GM18519 (cell line): ENCODE results near the gene NAT9.

Source experiments
- ATAC-seq: cut with Tn5 transposase; IDR thresholded peaks from one replicate; pipeline ENCODE4 v1.9.1; 2021; ENCODE audit warnings: mild to moderate bottlenecking, moderate library complexity; ENCODE audit not compliant: unreplicated experiment, low FRiP score

Gene NAT9, protein sequence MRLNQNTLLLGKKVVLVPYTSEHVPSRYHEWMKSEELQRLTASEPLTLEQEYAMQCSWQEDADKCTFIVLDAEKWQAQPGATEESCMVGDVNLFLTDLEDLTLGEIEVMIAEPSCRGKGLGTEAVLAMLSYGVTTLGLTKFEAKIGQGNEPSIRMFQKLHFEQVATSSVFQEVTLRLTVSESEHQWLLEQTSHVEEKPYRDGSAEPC

DNA sequence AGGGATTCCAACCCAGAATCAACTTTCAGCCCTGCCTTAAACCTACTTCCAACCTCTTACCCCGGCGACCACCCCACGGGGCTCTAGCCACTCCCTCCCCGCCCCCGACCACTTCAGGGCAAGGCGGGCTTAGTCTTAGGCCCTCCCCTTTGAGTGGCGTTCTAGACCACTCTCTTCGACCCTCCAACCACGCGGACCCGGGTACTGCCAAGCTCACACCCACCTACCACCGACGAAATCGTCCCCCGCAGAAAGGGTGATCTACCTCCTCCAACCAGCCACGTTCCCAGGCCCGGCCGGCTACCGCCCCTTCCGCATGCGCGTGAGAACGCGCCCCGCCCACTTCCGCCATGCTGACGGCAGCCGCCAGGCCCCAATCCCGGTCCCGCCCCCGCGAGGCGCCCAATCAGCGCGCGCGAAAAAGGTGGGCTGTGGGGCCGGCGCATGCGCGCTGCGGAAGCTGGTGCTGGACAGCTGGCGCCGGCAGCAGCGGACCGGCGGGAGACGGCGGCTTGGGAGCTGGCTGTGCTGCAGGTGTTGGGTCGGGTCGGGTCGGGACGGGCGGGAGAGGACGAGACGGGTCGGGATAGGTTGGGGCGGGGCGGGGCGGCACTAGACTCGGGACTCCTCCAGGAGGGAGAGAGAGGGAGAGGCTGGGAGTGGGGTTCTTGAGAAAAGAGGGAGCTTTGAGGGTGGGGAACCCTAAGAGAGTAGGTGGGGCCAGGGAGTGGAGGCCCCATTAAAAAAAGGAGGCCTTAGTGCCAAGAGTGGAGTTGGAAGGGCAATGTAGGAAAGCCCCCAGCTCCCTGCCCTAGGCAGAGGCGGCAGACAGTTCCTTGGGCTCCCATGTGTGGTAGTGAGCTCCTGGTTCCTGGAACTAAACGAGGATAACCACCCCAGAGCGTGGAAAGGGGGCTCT is at the start of gene NAT9:
TSS of gene NAT9 (minus strand) at position 302 of the 919 bp plus-strand sequence. CDS start 647 bp downstream, outside the sequence.
- ATAC-seq = peak; percentile 66

DNA sequence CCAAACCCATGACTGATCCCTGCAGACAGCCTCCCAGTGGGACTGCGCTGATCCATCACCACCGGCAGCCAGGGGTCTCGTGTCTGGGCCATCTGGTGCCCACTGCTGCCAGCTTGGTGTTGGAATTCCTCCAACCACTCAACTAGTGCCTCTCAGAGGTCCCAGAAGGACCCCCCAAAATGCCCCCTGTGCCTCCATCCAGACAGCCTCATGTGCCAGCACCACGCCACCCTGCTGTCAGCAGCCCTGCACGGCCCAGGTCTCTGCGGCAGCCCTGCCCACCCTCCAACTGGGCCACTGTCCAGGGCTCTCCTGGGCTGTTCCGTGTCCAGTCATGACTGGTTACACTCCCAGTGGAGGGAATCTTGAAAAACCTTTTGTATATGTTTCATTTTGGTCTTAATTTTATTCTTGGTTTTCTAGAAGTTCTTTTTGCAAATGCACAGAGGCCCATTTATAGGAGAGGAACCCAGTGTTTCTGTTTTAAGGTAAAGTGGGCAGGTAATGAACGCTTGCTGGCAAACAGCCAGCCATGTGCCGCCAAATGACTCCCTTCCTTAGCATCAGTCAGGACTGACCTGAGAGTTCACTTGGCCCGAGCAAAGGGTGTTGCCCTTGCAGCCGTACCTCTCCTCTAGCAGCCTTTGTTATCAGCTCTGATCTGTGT is 48.9 kb upstream of the NAT9 start:
- ATAC-seq = no peak

DNA sequence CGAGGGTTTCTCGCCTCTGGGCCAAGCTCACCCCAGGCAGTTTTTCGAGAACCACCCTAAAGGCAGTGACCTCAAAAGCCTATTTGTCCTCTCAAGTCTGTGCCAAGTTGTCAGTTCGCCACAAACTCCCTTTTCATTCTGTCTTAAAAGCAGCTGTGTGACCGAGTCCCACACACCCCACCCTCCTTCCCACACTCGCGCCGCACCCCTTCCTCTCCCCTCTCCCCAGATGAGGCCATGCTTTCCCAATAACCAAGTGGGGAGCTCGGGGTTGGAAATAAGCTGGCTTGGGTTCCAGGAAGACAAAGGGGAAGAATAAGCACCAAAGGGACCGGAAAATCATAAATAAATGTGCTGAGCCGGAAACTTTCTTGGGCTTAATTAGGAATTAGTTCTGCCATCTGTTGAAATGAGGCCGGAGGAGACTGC is 46.8 kb upstream of the NAT9 start:
- no peak for ATAC-seq

DNA sequence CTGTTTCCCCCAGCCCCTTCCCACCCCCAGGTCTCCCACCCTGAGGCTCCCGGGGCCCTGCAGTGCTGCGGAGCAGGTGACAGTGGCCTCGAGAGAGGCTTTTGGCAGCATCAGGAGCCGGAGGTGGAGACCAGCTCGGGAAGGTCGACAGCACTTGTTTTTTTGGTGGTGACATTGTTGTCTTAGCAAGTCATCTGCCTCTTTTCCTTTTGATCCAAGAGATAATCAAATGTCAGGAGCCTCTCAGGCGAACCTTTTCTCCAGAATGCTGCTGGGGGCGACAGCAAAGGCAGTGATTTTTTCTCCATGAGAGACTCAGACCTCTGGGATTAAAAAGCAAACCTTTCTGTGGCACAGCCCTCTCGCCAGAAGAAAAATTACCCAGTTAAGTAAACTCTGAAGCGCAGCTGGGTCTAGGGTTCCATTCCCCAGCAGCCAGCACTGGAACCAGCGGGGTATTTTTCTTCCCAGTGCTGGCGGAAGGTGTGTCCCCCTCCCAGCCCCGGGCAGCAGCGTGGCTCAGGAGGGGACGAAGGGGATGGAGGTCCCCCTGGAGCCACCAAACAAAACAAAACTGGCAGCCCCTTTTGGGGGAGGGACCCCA is 46.3 kb upstream of the NAT9 start:
- ATAC-seq = no peak

DNA sequence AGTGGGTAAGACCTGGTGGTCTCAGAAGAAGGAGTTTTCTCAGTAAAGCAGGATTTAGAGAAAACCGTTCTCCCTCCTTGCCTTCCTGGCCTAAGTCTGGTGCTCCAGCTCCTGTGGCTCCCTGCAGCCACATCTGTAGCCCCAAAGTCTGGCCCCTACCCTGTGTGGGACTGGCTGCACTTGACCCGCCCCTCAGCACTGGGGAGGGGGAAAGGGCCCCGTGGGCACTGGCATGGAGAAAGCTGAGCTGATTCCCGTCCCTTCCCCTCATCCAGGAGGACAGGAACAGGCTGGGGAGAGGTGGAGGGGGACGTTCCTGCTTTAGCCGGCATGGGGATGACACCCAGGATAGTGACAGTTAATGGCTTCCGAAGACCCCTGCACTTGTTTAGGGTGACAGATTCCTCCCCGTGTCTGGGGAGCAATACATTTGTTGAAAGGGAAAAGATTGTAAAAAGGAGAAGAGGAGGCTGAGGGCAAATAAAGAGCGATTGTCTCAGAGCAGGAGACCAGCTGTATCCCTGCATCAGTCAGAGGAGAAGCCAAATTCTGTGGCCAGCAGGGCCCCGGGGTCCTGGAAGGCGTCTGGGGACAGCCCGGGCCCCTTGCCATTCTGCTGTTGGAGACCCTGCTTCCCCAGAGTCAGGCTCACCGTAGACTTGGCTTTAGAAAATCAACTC is 45.6 kb upstream of the NAT9 start:
- no peak for ATAC-seq

DNA sequence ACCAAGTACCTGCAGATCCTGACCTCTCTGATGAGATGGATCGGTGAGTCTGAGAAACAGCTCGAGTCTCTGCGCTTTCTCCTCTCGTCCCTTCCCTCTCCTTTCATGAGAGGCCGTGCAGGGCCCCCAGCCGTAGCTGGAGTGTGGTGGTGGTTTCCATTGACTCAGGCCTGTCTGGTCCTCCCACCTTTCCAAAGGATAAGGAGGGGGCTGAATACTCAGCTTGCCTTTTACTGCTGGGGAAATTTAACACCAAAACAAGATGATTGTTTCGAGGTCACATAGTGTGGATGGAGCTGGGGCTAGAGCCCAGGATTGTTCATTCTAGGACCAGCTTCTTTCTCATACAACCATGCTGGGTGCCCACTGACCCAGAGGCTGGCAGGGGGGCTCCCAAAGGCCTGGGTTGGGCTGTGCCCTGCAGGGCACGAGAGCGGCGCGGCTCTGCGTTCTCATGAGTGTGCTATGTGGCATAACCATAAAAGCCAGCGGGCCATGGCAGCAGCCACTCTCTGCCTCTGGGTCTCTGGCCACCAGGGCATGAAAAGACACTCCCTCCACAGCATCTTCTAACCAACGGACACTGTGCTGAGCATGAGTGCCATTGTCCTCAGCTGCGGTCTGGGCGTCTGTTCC is 43.8 kb upstream of the NAT9 start:
- ATAC-seq = no peak

DNA sequence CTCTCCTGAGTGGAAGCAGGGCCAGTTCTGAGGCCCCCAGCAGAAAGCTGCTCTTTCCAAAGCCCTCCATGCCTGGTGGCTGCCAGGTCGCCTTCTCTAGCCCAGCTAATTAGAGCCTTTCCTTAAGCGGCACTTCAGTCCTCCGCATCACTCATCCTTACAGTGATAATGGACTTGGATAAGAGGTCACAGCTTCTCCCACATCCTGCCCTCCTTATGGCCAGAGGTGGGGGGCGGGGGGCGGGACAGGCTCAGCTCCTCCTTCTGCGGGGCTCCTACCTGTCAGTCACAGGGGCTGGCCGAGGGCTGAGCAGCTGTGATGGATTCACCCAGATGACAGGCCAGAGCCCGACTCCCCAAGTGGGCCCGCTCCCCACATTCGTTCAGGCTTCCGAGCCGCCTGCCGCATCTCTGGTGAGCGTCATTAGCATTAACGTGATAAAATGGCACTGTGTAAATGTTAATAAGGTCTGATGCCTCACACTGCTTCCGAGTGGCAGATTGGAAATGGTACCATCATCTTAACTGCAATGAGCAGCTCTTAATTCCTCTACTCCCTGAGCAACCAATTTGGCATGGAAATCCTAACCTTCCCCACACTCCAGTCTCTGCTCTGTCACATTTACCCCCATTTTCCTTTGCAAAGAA is 42.3 kb upstream of the NAT9 start:
- no peak for ATAC-seq

DNA sequence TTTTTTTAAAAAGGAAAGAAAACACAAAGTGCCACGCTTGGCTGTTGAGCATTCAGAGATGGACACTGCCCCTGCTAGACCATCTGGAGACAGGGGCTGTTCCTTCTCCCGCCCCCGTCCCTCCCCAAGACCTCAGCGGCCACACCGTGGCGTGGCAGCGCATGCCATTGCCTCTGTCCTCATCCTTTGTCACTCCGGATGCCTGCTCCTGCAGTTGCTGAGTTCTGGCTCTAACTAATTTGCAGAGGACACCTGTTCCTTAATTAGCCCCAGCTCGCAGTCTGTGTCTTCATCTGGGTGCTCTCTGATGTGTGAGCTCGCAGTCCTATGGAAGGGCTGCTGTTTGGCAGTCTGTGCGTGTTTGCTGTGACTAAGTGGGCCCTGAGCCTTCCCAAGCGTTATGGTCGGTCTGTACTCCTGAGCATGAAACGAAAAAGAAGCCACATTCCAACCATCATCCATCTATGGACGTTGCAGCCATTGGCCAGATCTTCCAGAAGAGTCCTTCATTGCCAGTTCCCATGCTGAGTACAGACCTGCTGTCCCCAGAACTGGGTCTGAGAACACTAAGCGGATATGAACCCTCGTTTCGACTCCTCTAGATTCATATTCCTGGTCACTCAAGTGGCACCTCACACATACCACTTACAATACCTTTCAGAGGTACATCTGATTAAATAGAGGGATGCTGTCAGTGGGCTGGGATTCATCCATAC is 40.9 kb upstream of the NAT9 start:
- ATAC-seq = no peak

DNA sequence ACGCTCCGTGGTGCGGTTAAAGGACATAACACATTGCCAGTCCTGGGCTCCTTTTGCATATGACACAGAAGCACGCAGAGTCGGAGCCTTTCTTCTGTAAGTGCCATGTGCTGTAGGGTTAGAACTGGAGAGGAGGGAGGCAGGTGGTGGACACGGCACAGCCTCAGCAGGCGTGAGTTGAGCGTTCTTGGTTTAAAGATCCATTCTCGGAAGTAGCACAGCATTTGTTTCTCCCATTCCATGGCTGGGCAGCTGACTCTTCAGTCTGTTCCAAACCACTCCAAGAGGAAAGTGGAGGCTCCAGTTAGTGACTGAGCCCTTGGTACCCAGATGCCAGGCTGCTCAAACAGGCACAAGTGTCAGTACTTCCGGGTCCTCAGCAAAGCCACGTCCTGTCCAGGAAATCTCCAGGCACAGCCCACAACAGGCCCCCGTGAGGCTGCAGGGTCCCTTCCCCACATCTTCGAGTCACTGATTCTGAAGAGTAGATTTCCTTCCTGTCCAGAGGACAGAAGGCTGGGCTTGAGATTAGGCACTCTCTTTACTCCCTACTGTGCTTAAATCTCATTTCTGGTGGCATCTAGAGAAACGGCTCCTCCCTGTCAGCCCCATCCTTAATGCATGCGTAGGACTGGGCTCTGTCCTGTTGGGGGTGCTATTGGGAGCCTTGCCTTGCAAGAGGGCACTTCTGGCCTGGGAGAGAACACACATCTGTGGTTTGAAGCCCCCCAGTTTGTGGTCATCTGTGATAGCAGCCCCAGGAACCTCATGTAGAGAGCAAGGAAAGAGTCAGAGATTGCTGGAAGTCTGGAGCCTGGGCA is 39.6 kb upstream of the NAT9 start:
- ATAC-seq = no peak

DNA sequence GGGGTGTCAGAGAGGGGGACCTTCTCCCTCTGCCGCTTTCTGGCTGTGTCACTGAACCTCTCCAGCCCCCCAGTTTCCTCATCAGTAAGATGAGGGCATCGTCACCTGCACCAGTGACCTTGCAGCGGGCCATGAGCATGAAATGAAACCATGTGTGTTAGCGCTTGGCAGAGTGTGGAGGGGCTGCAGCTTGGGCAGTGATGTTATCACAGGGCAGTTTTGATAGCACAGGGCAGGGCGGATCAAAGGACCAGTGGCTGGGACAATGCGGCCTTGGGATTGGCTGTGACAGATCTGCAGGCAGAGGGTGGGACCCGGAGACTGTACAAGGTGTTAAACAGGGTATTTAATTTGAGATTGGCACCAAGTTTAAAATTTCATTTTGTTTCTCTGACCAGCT is 38.9 kb upstream of the NAT9 start:
- no peak for ATAC-seq

DNA sequence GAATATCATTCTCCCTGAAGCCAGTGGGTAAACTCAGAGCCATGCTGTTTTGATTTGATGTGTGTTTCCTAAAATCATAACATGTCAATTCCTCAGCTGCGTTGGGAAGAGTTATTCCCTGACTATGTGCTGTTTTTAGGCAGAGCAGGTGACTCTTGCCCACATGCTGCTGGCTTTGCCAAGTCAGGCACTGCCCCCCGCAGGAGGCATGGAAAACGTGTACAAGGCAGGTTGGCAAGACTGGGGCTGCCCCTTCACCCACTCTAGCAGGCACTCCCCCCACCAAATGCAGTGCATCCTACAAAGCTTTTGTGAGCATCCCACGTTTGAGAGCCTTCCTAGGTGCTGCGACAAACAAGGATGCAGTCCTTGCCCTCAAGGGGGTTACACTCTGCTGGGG is 38.3 kb upstream of the NAT9 start:
- ATAC-seq = no peak

DNA sequence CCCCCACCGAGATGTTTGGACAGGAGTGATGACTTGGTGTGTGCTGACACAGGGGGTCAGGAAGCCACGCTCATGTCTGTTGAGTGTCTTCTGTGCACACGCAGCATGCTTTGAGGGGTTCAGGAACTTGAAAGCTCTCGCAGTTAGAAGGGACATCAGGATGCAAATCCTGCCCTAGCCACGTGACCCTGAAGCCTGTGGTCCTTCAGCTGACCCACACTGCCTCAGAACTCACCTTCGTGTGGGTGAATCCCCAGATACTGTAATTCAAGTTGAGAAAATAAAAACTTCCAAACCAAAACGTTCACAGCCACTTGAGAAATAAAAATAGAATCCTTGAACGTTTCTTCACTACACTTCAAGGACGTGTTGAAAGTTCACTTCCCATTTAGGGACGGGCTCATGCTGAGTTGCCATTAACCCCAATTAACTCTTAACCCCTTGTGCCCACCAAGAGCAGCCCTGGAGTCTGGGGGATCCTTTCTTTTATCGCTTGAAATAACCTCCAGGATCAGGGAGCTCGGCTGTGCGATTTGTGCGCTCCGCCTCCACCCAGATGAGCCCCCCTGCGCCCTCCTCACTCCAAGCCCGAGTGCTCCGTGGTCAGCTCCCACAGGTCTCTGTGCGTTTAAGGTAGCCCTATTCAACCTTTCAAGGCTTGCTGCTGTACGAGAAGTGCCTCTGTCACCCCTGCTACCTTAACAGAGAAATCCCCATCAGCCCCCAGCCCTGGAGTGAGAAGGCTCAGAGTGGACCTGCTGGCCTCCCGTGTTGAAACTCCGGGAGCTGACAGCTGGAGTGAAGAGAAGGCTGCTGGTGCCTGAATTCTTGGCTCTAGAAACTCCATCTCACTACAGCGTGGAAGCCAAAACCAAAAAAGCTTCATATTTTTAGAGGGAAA is 36.2 kb upstream of the NAT9 start:
- ATAC-seq = no peak

DNA sequence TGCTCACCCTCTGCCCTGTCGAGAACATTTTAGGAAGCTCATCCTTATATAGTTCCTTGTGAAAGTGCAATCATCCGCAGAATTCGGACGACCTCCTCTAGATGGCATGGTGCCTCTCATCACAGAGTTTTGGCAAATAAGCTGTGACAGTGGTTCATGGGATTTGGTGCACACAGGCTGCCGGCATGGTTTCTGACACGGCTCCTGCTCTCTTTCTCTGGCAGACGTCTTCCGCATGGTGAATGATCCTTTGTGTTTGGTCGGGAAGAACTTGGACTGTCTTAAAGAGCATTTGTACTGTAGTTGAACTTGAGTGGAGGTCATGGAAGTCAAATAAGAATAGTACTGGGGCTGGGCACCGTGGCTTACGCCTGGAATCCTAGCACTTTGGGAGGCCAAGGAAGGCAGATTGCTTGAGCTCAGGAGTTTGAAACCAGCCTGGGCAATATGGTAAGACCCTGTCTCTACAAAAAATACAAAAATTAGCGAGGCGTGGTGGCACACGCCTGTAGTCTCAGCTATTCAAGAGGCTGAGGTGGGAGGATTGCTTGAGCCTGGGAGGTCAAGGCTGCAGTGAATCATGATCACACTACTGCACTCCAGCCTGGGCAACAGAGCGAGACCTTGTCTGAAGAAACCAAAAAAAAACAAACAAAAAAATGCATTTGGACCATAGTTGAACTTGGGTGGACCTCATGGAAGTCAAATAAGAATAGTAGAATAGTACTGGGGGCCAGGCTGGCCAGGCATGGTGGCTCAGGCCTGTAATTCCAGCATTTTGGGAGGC is 34.7 kb upstream of the NAT9 start:
- ATAC-seq = no peak

DNA sequence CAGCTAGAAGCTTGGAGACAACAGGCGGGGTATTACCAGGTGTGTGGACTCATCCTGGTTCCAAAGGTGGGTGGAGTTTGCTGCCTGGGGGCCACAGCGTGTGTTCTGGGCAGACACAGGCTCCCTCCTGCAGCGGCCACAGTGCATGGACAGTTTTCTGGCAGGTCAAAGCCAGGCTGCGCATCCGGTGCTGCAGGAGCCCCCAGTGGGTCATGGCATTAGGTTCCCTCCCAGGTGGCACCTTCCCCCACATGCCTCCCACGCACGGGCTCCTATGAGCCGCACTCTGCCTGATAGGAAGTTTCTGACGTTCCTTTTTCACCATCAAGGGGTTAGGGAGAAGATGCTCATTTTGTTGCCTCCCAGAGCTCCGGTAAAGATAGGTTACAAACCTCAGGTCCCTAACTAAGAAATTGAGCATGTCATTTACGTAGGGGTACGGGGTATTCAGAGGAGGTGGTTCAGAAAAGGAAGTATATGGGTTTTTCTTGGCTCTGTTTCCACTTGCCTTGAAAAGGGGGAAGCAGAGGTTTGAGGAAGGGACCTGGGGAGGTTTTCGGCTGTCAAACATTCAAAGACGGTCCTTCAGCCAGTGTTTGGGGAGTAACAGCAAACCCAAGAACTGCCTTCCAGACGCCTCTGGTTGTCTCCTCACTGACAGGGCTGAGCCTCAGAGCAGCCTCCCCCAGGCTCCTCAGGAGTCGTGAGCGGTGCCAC is 32.7 kb upstream of the NAT9 start:
- no peak for ATAC-seq

DNA sequence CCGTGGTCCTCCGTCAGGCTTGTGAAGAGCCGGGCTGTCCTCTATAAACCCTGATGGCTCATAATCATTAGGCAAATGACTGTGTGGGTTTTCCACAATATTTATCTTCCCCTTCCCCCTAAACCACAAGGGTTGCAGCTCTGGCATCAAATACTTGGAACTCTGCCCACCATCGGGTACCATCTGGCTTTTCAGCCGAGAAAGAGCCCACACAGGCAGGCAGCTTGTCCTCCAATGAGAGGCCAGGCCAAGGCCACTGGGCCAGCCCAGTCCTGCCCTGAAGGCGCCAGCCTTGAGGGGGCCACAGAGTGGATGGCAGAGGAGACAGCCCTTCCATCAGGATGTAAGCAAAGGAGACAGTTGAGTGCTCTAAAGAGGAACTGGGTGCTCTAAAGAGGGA is 31.8 kb upstream of the NAT9 start:
- no peak for ATAC-seq

DNA sequence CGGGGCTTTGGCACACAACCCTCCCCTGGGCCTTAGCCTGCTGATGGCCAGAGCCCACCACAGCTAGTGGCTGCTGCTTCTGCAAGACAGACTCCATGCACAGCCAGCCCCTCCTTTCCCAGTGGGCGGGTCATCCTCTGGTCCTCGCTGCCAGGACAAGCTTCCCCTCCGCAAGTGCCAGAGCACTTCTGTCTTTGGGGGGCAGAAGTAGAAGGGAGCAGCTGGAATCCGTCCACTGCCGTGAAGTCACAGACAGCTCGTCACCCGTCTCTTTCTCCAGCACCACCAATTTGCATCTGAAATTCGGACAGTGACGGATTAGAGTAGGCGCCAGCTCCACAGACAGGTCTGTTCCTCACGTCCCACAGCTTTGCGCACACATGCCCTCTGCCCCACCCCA is 31.3 kb upstream of the NAT9 start:
- ATAC-seq = no peak
